Endothelial cell of umbilical vein (primary cell): ENCODE data around the gene LDLRAD4. TPM values are rescaled to one million over a fixed set of nuclear protein-coding genes. Genes with fewer than 3 reads are reported as not detected.

Experiments
- BruUV-seq: library from RNA; stranded (reverse); fragments of 400-500 nt; replicated peaks from 2 replicates; lab custom pipeline; 2021; lab: Mats Ljungman, UMichigan
- CTCF ChIA-PET: fragments of 300-600, 350-600 bp; sonication (Branson Sonifier 250); formaldehyde crosslinking; loops from one replicate; lab custom pipeline; 2021; ENCODE audit warnings: antibody characterized with exemption, inconsistent platforms; lab: Charles Lee
- POLR2A ChIA-PET: fragments of 300-600, 350-600 bp; sonication (Branson Sonifier 250); formaldehyde crosslinking; loops from one replicate; lab custom pipeline; 2021; ENCODE audit warnings: antibody characterized with exemption, inconsistent platforms; lab: Charles Lee
- DNase-seq: peaks from one replicate; pipeline ENCODE4 v3.0.0-alpha.2; 2011; ENCODE audit warnings: low read depth, low spot score
- FAIRE-seq: peaks from 2 replicates; lab custom pipeline; 2011; peaks lifted over from hg19 to GRCh38; lab: Jason Lieb, UNC
- H2AFZ ChIP-seq: 2 replicates; pipeline ENCODE4 v1.6.0; 2012; ENCODE audit warnings: low read depth, low read length, control low read depth, inconsistent platforms
- H3K27ac ChIP-seq: 2 replicates; pipeline ENCODE4 v1.5.1; 2011; ENCODE audit warnings: low read depth, mild to moderate bottlenecking, control low read depth, low read length, moderate library complexity; ENCODE audit not compliant: insufficient read depth
- H3K27me3 ChIP-seq, 2 experiments: 2 replicates each; pipeline versions ENCODE4 v1.6.0 to v1.6.1; 2011; ENCODE audit warnings: low read length in 2 of 2, mixed read lengths in 1 of 2; ENCODE audit not compliant: control insufficient read depth in 2 of 2, insufficient read depth in 2 of 2
- H3K36me3 ChIP-seq, 2 experiments: 2 replicates in 1 of 2; 3 replicates in 1 of 2; pipeline ENCODE4 v1.5.1; 2011; ENCODE audit warnings: low read length in 2 of 2, mild to moderate bottlenecking in 1 of 2, moderate library complexity in 1 of 2; ENCODE audit not compliant: control insufficient read depth in 2 of 2, insufficient read depth in 2 of 2; ENCODE audit errors: extremely low read depth in 1 of 2
- H3K4me1 ChIP-seq: 3 replicates; pipeline ENCODE4 v1.5.1; 2011; ENCODE audit warnings: mild to moderate bottlenecking, low read length; ENCODE audit not compliant: control insufficient read depth, insufficient read depth; ENCODE audit errors: extremely low read depth
- H3K4me2 ChIP-seq: 2 replicates; pipeline ENCODE4 v1.6.1; 2011; ENCODE audit warnings: low read length, control low read depth, mixed read lengths; ENCODE audit not compliant: insufficient read depth
- H3K4me3 ChIP-seq, 3 experiments: fragments of 200-600 bp in 1 of 3; sonication (generic), shearing (Covaris generic) in 1 of 3; replicated peaks in 1 of 3; 2 replicates each; pipeline ENCODE4 v1.5.1; 2011 to 2016; ENCODE audit warnings: control low read depth in 3 of 3, low read length in 3 of 3, mild to moderate bottlenecking in 2 of 3, inconsistent platforms in 1 of 3, low read depth in 1 of 3, moderate library complexity in 1 of 3; ENCODE audit not compliant: insufficient read depth in 1 of 3
- H3K79me2 ChIP-seq: 2 replicates; pipeline ENCODE4 v1.6.0; 2012; ENCODE audit warnings: low read length, inconsistent platforms; ENCODE audit not compliant: control insufficient read depth, insufficient read depth
- H3K9ac ChIP-seq: replicated peaks from 2 replicates; pipeline ENCODE3; 2011; ENCODE audit warnings: low read length, control low read depth; ENCODE audit not compliant: insufficient read depth; ENCODE audit errors: extremely low read depth
- H3K9me1 ChIP-seq: replicated peaks from 3 replicates; pipeline ENCODE4 v1.6.0; 2011; ENCODE audit warnings: mild to moderate bottlenecking, low read length; ENCODE audit not compliant: control insufficient read depth, insufficient read depth; ENCODE audit errors: extremely low read depth
- H3K9me3 ChIP-seq: replicated peaks from 2 replicates; pipeline ENCODE4 v1.5.1; 2012; ENCODE audit warnings: low read length, inconsistent platforms; ENCODE audit not compliant: control insufficient read depth, insufficient read depth
- H4K20me1 ChIP-seq: replicated peaks from 2 replicates; pipeline ENCODE3; 2011; ENCODE audit warnings: mild to moderate bottlenecking, low read length; ENCODE audit not compliant: control insufficient read depth, insufficient read depth; ENCODE audit errors: extremely low read depth
- CTCF ChIP-seq, 2 donors: IDR thresholded peaks; 1 replicate in 1 of 2; 2 replicates in 1 of 2; pipeline ENCODE4 v1.5.1; 2011; ENCODE audit warnings: low read length in 2 of 2, mild to moderate bottlenecking in 2 of 2, moderate library complexity in 2 of 2, control low read depth in 1 of 2, inconsistent platforms in 1 of 2, low read depth in 1 of 2; ENCODE audit not compliant: insufficient read depth in 1 of 2; ENCODE audit errors: extremely low read depth in 1 of 2
- EZH2 ChIP-seq: IDR thresholded peaks from 2 replicates; pipeline ENCODE4 v1.6.1; 2012; ENCODE audit warnings: borderline replicate concordance, low read depth, mild to moderate bottlenecking, moderate library complexity, low read length, inconsistent platforms; ENCODE audit not compliant: severe bottlenecking
- FOS ChIP-seq: IDR thresholded peaks from 2 replicates; pipeline ENCODE4 v1.6.1; 2011; ENCODE audit warnings: mild to moderate bottlenecking, low read length, moderate library complexity, borderline replicate concordance; ENCODE audit not compliant: insufficient read depth
- GATA2 ChIP-seq: IDR thresholded peaks from 2 replicates; pipeline ENCODE4 v1.7.0; 2011; ENCODE audit warnings: low read depth, mild to moderate bottlenecking, moderate library complexity, mixed read lengths, low read length; ENCODE audit not compliant: insufficient read length, insufficient read depth
- JUN ChIP-seq: IDR thresholded peaks from 2 replicates; pipeline ENCODE4 v1.6.1; 2011; ENCODE audit warnings: borderline replicate concordance, low read depth; ENCODE audit not compliant: insufficient read length, insufficient read depth
- MAX ChIP-seq: IDR thresholded peaks from 2 replicates; pipeline ENCODE4 v1.6.1; 2011; ENCODE audit not compliant: insufficient read depth, insufficient read length
- MYC ChIP-seq: IDR thresholded peaks from one replicate; pipeline ENCODE4 v1.6.1; 2011; ENCODE audit warnings: mild to moderate bottlenecking, low read depth, low read length
- POLR2A ChIP-seq: IDR thresholded peaks from 2 replicates; pipeline ENCODE4 v1.6.1; 2012; ENCODE audit warnings: low read depth, mild to moderate bottlenecking, control low read depth, low read length
- POLR2AphosphoS5 ChIP-seq: IDR thresholded peaks from 2 replicates; pipeline ENCODE4 v1.6.1; 2012; ENCODE audit warnings: low read depth, mild to moderate bottlenecking, control low read depth, low read length, moderate library complexity; ENCODE audit not compliant: insufficient read depth
- dilution Hi-C: fragments of 300-500 bp; cut with MboI; formaldehyde crosslinking; loops from one replicate; pipeline ENCODE4 v1.15.0; 2019; ENCODE audit warnings: low sequenced_read_pairs; ENCODE audit not compliant: extremely low pct_ligation_motif_present
- intact Hi-C: fragments of 100-400 bp; cut with micrococcal nuclease; formaldehyde crosslinking; loops from one replicate; pipeline ENCODE4 v1.10.0; 2022
- polyA plus RNA-seq, 4 experiments: library from polyadenylated mRNA; depleted of rRNA in 3 of 4; stranded (reverse) in 3 of 4; unstranded in 1 of 4; fragments of >200 nt; gene quantifications; 2 replicates each; pipeline versions ENCODE4 v1.2.1 to v1.2.3, GENCODE V29; 2011 to 2012; ENCODE audit warnings: missing spikeins in 1 of 4
- total RNA-seq: library from RNA; stranded (reverse); gene quantifications from 2 replicates; pipeline ENCODE4 v1.2.3, GENCODE V29; 2021

LDLRAD4 gene
- total and polyA plus RNA-seq, 2 donors (not counting 3 experiments of a cell fraction or from before 2014, with no cell fraction given), result 5.2 to 6.5 TPM

DNA sequence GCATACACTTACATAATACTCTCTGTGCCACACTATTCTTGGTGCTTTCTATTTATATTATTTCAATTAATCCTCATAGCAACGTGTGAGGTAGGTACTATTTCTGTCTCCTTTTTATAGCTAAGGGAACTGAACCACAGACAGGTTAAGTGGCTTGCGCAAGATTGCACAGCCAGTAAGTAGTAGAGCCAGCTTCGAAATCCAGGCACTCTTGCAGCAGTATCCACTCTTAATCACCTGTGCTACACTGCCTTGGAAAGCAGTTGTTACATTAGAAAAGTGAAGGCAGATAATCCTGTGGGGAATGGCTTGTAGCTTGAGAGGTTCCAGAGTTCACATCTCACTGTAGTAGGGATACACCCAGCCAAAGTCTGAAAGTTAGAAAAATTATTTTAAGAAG is 198.3 kb downstream of the LDLRAD4 start:
- FAIRE-seq (no peak), DNase-seq (no peak)
- no peak overlapping the region for H3K4me2 ChIP-seq
- no peaks in the 10 kb centered on the region for H3K27me3 ChIP-seq
- H3K36me3 ChIP-seq, result no peaks in the 10 kb centered on the region
- CTCF ChIA-PET, result interaction anchor here (1.0 to 1.6 kb wide), 3 partner anchors 10 to 19 kb away, joined by 3 to 5 read pairs (median 3); no protein-coding TSS in a partner anchor
- H3K9me3 ChIP-seq, result no peaks in the 10 kb centered on the region
- H4K20me1 ChIP-seq, result no peaks in the 10 kb centered on the region
- no peak for TF ChIP-seq EZH2
- TF ChIP-seq JUN, result no peak
- no peak for TF ChIP-seq GATA2
- TF ChIP-seq MYC, result no peak
- TF ChIP-seq POLR2A, result no peak
- TF ChIP-seq MAX, result no peak
- TF ChIP-seq FOS, result no peak
- TF ChIP-seq CTCF (IDR thresholded peaks at IDR 0.05; ENCODE audit: extremely low read depth in 1 of 2, insufficient read depth in 1 of 2, low read depth in 1 of 2, low read length in 2 of 2), result no peak
- no peak for TF ChIP-seq POLR2AphosphoS5
- H3K9ac ChIP-seq, result no peak overlapping the region
- no TSS peak for BruUV-seq
- no peak overlapping the region for H3K27ac ChIP-seq
- H2AFZ ChIP-seq, result no peak overlapping the region
- peaks cover 7% of the 10 kb centered on the region for H3K4me1 ChIP-seq
- POLR2A ChIA-PET, result interaction anchor here (0.6 kb wide), 1 partner anchor 50 kb away, joined by 6 read pairs; no protein-coding TSS in a partner anchor
- no peak overlapping the region for H3K4me3 ChIP-seq
- intact Hi-C loops (no loop called here), dilution Hi-C loops (no loop called here)
- no peaks in the 10 kb centered on the region for H3K79me2 ChIP-seq
- H3K9me1 ChIP-seq, result no peaks in the 10 kb centered on the region
